Endodermal cell (in vitro differentiated cells): ENCODE measurements around the gene KIF7. TPM values are rescaled to one million over a fixed set of nuclear protein-coding genes. Genes with fewer than 3 reads are reported as not detected.
"Not testable (repeated sequence)": the region's sequence is repeated elsewhere in the genome, so short reads cannot be mapped to it uniquely, and the experiment has no call there.

Source experiments
- DNase-seq: peaks from one replicate; pipeline ENCODE4 v3.0.0-alpha.2; 2017
- H3K27ac ChIP-seq: 2 replicates; pipeline ENCODE4 v1.5.1; 2013; ENCODE audit warnings: mild to moderate bottlenecking, low read depth, low read length, moderate library complexity
- H3K27me3 ChIP-seq: 2 replicates; pipeline ENCODE4 v1.6.1; 2013; ENCODE audit warnings: mild to moderate bottlenecking, low read length, moderate library complexity; ENCODE audit not compliant: insufficient read depth, control insufficient read depth, poor library complexity, severe bottlenecking
- H3K36me3 ChIP-seq: 2 replicates; pipeline ENCODE4 v1.7.0; 2013; ENCODE audit warnings: mild to moderate bottlenecking, low read length, moderate library complexity; ENCODE audit not compliant: control insufficient read depth, insufficient read depth
- H3K4me1 ChIP-seq: one replicate; pipeline ENCODE4 v1.7.0; 2013; ENCODE audit warnings: low read length; ENCODE audit not compliant: control insufficient read depth, insufficient read depth
- H3K4me3 ChIP-seq: 2 replicates; pipeline ENCODE4 v1.5.1; 2013; ENCODE audit warnings: mild to moderate bottlenecking, low read length, moderate library complexity
- H3K9ac ChIP-seq: 2 replicates; pipeline ENCODE4 v1.6.1; 2013; ENCODE audit warnings: mild to moderate bottlenecking, low read length, moderate library complexity; ENCODE audit not compliant: poor library complexity, severe bottlenecking; ENCODE audit errors: extremely low read depth
- H3K9me3 ChIP-seq: 2 replicates; pipeline ENCODE4 v1.6.1; 2013; ENCODE audit warnings: mild to moderate bottlenecking, low read length, moderate library complexity; ENCODE audit not compliant: control insufficient read depth
- H3K27ac Mint-ChIP-seq: 2 replicates; pipeline ENCODE4 v1.8.0; 2020; ENCODE audit warnings: mixed read lengths
- H3K27me3 Mint-ChIP-seq: 2 replicates; pipeline ENCODE4 v1.8.0; 2021; ENCODE audit warnings: mild to moderate bottlenecking, mixed read lengths; ENCODE audit not compliant: insufficient read depth
- H3K36me3 Mint-ChIP-seq: 2 replicates; pipeline ENCODE4 v1.8.0; 2020; ENCODE audit warnings: low read depth, mixed read lengths
- H3K4me1 Mint-ChIP-seq: 2 replicates; pipeline ENCODE4 v1.8.0; 2020; ENCODE audit warnings: mixed read lengths
- H3K4me3 Mint-ChIP-seq: 2 replicates; pipeline ENCODE4 v1.8.0; 2020; ENCODE audit warnings: mild to moderate bottlenecking, moderate library complexity, mixed read lengths
- H3K9me3 Mint-ChIP-seq: 2 replicates; pipeline ENCODE4 v1.8.0; 2020; ENCODE audit warnings: mild to moderate bottlenecking, mixed read lengths
- WGBS, 2 experiments: methylation state at CpG; one replicate each; pipeline versions ENCODE4 v1.1.5 to v1.1.7; 2013; ENCODE audit warnings: missing lambda C conversion rate in 2 of 2, mixed read lengths in 1 of 2; ENCODE audit not compliant: insufficient coverage in 1 of 2, insufficient read length in 1 of 2; 5-methylcytosine and 5-hydroxymethylcytosine counted together
- total RNA-seq, 2 donors: library from RNA; stranded (reverse); fragmentation: NEBNext Ultra II Directional in 1 of 2; extraction: Animal tissue kit (Norgen Biotek cat#: 25700) in 1 of 2; gene quantifications; 2 replicates in 1 of 2; 3 replicates in 1 of 2; pipeline ENCODE4 v1.2.1, GENCODE V29; 2021
- TF ChIP-seq, protein P1 (sequence below): fragments of 200-600 bp; sonication (generic); conservative IDR thresholded peaks from 2 replicates; pipeline ENCODE4 v1.5.0; 2021; ENCODE audit warnings: antibody characterized with exemption, mild to moderate bottlenecking

Gene KIF7
- total RNA-seq, 2 donors from 2014 or later, result 22.9 to 24.4 TPM

DNA sequence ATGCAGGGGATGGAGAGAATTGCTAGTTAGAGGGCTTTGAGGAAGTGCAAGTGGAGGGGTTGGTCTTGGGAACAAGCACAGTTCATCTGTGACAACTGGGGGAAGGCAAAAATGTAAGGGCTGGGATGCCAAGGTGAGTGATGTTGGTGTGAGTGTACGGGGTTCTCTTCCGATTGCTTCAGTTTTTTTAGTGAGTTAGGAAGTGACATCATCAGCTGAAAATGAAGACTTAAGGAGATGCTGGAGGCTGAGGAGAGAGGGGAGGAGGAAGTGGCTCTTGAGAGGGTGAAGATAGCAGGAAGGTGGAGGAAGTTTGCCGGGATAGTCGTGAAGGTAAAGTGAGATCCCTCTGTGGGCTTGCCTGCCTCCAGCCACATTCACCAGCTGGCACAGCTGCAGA, 67.3 kb downstream of the KIF7 start:
- TF ChIP-seq, protein P1, sequence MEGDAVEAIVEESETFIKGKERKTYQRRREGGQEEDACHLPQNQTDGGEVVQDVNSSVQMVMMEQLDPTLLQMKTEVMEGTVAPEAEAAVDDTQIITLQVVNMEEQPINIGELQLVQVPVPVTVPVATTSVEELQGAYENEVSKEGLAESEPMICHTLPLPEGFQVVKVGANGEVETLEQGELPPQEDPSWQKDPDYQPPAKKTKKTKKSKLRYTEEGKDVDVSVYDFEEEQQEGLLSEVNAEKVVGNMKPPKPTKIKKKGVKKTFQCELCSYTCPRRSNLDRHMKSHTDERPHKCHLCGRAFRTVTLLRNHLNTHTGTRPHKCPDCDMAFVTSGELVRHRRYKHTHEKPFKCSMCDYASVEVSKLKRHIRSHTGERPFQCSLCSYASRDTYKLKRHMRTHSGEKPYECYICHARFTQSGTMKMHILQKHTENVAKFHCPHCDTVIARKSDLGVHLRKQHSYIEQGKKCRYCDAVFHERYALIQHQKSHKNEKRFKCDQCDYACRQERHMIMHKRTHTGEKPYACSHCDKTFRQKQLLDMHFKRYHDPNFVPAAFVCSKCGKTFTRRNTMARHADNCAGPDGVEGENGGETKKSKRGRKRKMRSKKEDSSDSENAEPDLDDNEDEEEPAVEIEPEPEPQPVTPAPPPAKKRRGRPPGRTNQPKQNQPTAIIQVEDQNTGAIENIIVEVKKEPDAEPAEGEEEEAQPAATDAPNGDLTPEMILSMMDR, result no peak
- H3K27me3 Mint-ChIP-seq, result no peaks in the 10 kb centered on the region
- Histone ChIP-seq H3K4me3 (no peak overlapping the region), H3K4me1 (no peaks in the 10 kb centered on the region), H3K9me3 (no peaks in the 10 kb centered on the region), H3K36me3 (peaks cover 90% of the 10 kb centered on the region), H3K9ac (no peak overlapping the region), H3K27ac (no peak overlapping the region), H3K27me3 (no peaks in the 10 kb centered on the region)
- no peaks in the 10 kb centered on the region for H3K9me3 Mint-ChIP-seq
- no peak overlapping the region for H3K4me3 Mint-ChIP-seq
- 89 to 100% methylated on average over 2 to 4 of the region's 4 CpGs for WGBS, 2 experiments
- DNase-seq, result no peak
- peaks cover 30% of the 10 kb centered on the region for H3K36me3 Mint-ChIP-seq
- no peak overlapping the region for H3K27ac Mint-ChIP-seq
- no peaks in the 10 kb centered on the region for H3K4me1 Mint-ChIP-seq

DNA sequence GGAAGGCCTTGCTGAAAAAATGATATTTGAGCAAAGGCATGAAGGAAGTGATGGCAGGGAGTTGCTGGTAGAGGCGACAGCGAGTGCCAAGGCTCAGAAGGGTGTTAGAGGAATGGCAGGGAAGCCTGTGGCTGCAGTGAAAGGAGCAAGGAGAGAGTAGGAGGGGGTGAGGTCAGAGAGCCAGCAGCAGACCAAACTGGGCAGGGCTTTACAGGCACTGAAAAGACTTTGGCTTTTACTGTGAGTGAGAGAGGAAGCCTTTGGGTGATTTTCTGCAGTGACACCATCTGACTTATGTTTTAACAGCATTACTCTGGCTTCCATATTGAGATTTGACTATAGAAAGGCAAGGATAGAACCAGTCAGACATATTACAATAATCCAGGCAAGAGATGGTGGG, 68.6 kb downstream of the KIF7 start:
- H3K9ac ChIP-seq, result no peak overlapping the region
- no peak overlapping the region for H3K4me3 Mint-ChIP-seq
- TF ChIP-seq, protein P1, result no peak
- peaks cover 20% of the 10 kb centered on the region for H3K36me3 Mint-ChIP-seq
- peaks cover 86% of the 10 kb centered on the region for H3K36me3 ChIP-seq
- no peaks in the 10 kb centered on the region for H3K27me3 ChIP-seq
- H3K4me1 ChIP-seq, result no peaks in the 10 kb centered on the region
- H3K27ac Mint-ChIP-seq, result no peak overlapping the region
- H3K9me3 ChIP-seq, result no peaks in the 10 kb centered on the region
- DNase-seq, result no peak
- no peak overlapping the region for H3K4me3 ChIP-seq
- 95% methylated on average over 2 of the region's 2 CpGs; no CpG with 5 or more reads in 1 of the 2 experiments for WGBS, 2 experiments
- no peaks in the 10 kb centered on the region for H3K27me3 Mint-ChIP-seq
- no peaks in the 10 kb centered on the region for H3K4me1 Mint-ChIP-seq
- H3K9me3 Mint-ChIP-seq, result no peaks in the 10 kb centered on the region
- no peak overlapping the region for H3K27ac ChIP-seq

DNA sequence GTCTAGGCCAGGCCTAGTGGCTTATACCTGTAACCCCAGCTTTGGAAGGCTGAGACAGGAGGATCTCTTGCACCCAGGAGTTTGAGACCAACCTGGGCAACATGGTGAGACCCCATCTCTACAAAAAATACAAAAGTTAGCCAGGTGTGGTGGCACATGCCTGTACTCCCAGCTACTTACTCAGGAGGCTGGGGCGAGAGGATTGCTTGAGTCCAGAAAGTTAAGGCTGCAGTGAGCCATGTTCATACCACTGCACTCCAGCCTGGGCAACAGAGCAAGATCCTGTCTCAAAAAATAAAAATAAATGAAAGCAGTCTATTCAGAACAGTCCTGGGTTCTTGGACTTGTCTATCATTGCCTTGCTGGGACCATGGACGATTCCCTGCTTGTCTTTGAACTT, 74.5 kb downstream of the KIF7 start:
- H3K27ac ChIP-seq, H3K9ac ChIP-seq, H3K27me3 Mint-ChIP-seq, H3K9me3 ChIP-seq, H3K4me3 Mint-ChIP-seq, H3K4me3 ChIP-seq, H3K4me1 ChIP-seq, DNase-seq, H3K27ac Mint-ChIP-seq, H3K9me3 Mint-ChIP-seq, H3K27me3 ChIP-seq: not testable (repeated sequence)
- Mint-ChIP-seq H3K36me3 (peaks cover 23% of the 10 kb centered on the region), H3K4me1 (peaks cover 21% of the 10 kb centered on the region)
- WGBS, 2 experiments, result 96% methylated on average over 2 of the region's 2 CpGs
- H3K36me3 ChIP-seq, result peaks cover 74% of the 10 kb centered on the region

DNA sequence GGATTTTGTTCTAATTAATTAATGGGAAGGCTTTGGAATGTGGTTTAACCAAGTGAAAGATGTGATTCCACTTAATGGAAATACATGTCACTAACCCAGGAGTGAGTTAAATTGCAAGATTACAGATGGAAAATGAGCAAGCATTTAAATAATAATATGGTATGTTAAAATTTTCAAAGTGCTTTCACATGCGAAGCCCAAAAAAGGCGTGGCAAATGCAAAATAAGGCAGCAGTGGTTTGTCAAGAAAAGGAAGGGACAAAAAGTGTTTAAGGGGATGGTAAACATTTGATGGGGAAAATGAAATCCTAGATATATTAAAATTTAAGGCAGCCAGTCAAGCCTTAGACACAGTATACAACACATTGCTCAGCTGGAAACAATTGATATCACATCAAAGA, 77.1 kb downstream of the KIF7 start:
- Mint-ChIP-seq H3K9me3 (no peaks in the 10 kb centered on the region), H3K4me3 (peak overlapping the region; percentile 88), H3K36me3 (peaks cover 17% of the 10 kb centered on the region), H3K27ac (peak overlapping the region; percentile 6), H3K27me3 (no peaks in the 10 kb centered on the region), H3K4me1 (peaks cover 21% of the 10 kb centered on the region)
- Histone ChIP-seq H3K27ac (no peak overlapping the region), H3K36me3 (peaks cover 48% of the 10 kb centered on the region), H3K9me3 (no peaks in the 10 kb centered on the region), H3K4me3 (peak overlapping the region; percentile 83), H3K9ac (no peak overlapping the region), H3K4me1 (no peaks in the 10 kb centered on the region), H3K27me3 (no peaks in the 10 kb centered on the region)
- WGBS, 2 experiments, result 60 to 68% methylated on average over 2 of the region's 2 CpGs
- TF ChIP-seq, protein P1, result no peak
- no peak for DNase-seq
